Right lobe of liver (tissue), 4 donors: ENCODE results near the gene LYSMD1.

ENCODE experiments used
- POLR2A ChIP-seq: fragments of 450-650 bp; IDR thresholded peaks from one replicate; pipeline ENCODE4 v1.6.1; 2017; ENCODE audit warnings: antibody characterized with exemption, mild to moderate bottlenecking
- TF ChIP-seq, protein P1 (sequence below), 4 donors: fragments of 200-600 bp in 3 of 4; fragments of 450-650 bp in 1 of 4; IDR thresholded peaks; one replicate each; pipeline versions ENCODE4 v1.5.1 to v1.8.0; 2016 to 2022; ENCODE audit warnings: antibody characterized with exemption in 4 of 4, mild to moderate bottlenecking in 2 of 4
- donor health status: DM: no; HTN: no; CAD: no.
- donor health status: DM: no; HTN: no; CAD: no.
- donor health status: DM: no; HTN: yes; CAD: no.

DNA sequence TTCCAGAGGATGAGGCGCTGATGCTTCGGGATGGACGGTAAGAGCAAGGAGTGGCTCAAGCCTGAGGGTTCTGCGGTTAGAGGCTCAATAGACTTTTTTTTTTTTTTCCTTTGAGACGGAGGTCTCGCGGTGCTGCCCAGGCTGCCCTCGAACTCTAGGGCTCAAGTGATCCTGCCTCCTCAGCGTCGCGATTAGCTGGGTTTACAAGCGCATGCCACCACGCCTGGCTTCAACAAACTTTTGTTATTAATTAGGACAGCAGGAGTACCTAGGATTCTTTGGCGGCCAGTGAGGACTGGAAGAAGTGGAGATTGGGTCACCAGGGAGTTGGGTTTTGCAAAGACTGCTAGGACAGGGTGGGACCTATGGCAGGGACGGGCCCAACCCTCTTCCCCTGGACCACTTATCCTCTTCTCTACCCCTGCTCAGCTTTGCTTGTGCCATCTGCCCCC lies 829 bp upstream of the LYSMD1 start:
- TF ChIP-seq, protein P1, sequence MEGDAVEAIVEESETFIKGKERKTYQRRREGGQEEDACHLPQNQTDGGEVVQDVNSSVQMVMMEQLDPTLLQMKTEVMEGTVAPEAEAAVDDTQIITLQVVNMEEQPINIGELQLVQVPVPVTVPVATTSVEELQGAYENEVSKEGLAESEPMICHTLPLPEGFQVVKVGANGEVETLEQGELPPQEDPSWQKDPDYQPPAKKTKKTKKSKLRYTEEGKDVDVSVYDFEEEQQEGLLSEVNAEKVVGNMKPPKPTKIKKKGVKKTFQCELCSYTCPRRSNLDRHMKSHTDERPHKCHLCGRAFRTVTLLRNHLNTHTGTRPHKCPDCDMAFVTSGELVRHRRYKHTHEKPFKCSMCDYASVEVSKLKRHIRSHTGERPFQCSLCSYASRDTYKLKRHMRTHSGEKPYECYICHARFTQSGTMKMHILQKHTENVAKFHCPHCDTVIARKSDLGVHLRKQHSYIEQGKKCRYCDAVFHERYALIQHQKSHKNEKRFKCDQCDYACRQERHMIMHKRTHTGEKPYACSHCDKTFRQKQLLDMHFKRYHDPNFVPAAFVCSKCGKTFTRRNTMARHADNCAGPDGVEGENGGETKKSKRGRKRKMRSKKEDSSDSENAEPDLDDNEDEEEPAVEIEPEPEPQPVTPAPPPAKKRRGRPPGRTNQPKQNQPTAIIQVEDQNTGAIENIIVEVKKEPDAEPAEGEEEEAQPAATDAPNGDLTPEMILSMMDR (IDR thresholded peaks at IDR 0.05): no peak
- TF ChIP-seq POLR2A: no peak
